HT1080 (cell line): ENCODE results near the gene ACBD6. TPM values are rescaled to one million over a fixed set of nuclear protein-coding genes. Genes with fewer than 3 reads are reported as not detected.

Experiments
- DNase-seq: peaks from one replicate; pipeline ENCODE4 v3.0.0-alpha.2; 2015; ENCODE audit warnings: low read depth
- small RNA-seq: library from RNA; depleted of rRNA; stranded (forward); fragments of <200 nt; gene quantifications from one replicate; pipeline ENCODE3, GENCODE V24; 2014
- total RNA-seq: library from RNA; depleted of rRNA; stranded (reverse); fragments of >200 nt; shearing (Covaris generic); gene quantifications from 2 replicates; pipeline ENCODE4 v1.2.3, GENCODE V29; 2014; rRNA removed

Gene ACBD6
- total RNA-seq, 1 experiment from 2014 or later, result 67.0 TPM

- DNase-seq, result no peak
These were observed 257.5 kb downstream of the ACBD6 start for GRCh38 chr1:180244840-180245239.

- DNase-seq, result peak; percentile 45
These were observed 258.7 kb downstream of the ACBD6 start for GRCh38 chr1:180243517-180244221.

- DNase-seq, result no peak
These were observed 260.4 kb downstream of the ACBD6 start for GRCh38 chr1:180241716-180242544.

GRCh38 chr1:180239145-180240096, 263.0 kb downstream of the ACBD6 start:
- no peak for DNase-seq

- no peak for DNase-seq
These were observed 263.7 kb downstream of the ACBD6 start for GRCh38 chr1:180238675-180239074.

Small RNA genes within 50 kb of the gene (small RNA-seq; reads per million reads assigned to genes)
- gene MIR3121 (not detected), gene RF00019 (not detected)

Other genes with a start within 250 kb of the ACBD6 start
- 2.4 and 2.7 TPM in 2 replicates for gene OVAAL, start 56.4 kb upstream of the ACBD6 start, total RNA-seq
- gene XPR1, start 129.4 kb upstream of the ACBD6 start, total RNA-seq, result 17.7 and 19.3 TPM in 2 replicates